Cardiac muscle cell (in vitro differentiated cells and primary cell): Measurements from ENCODE around the gene ACSL4. TPM values are rescaled to one million over a fixed set of nuclear protein-coding genes. Genes with fewer than 3 reads are reported as not detected.
"Not testable (repeated sequence)": the region's sequence is repeated elsewhere in the genome, so short reads cannot be mapped to it uniquely, and the experiment has no call there.

Experiments
- DNase-seq, 2 donors: peaks; one replicate each; pipeline versions ENCODE4 v3.0.0 to v3.0.0-alpha.2; 2010 to 2017; ENCODE audit warnings: low read depth in 1 of 2, low spot score in 1 of 2
- H3K27ac ChIP-seq: fragments of 200-600 bp; sonication (generic); 2 replicates; pipeline ENCODE4 v1.5.1; 2016
- H3K27me3 ChIP-seq: fragments of 200-600 bp; sonication (generic); 2 replicates; pipeline ENCODE4 v1.6.0; 2016; ENCODE audit warnings: control low read depth
- H3K36me3 ChIP-seq: fragments of 200-600 bp; sonication (generic); 2 replicates; pipeline ENCODE4 v1.5.1; 2016; ENCODE audit warnings: control low read depth
- H3K4me1 ChIP-seq: fragments of 200-600 bp; sonication (generic); 2 replicates; pipeline ENCODE4 v1.8.1; 2017; ENCODE audit warnings: low read depth, mild to moderate bottlenecking, mixed run types
- H3K4me3 ChIP-seq: fragments of 200-600 bp; sonication (generic); 2 replicates; pipeline ENCODE4 v1.5.1; 2016; ENCODE audit warnings: mild to moderate bottlenecking
- H3K9me3 ChIP-seq: fragments of 200-600 bp; sonication (generic); 2 replicates; pipeline ENCODE4 v1.5.1; 2017; ENCODE audit warnings: low read depth, mild to moderate bottlenecking, control low read depth
- polyA plus RNA-seq: library from polyadenylated mRNA; unstranded; fragments of >200 nt; fragmentation: Nextera tagmentation; extraction: Ambion mirVana; gene quantifications from 2 replicates; pipeline ENCODE4 v1.2.1, GENCODE V29; 2016
- total RNA-seq: library from RNA; depleted of rRNA; stranded (reverse); fragments of >200 nt; gene quantifications from 2 replicates; pipeline ENCODE4 v1.2.3, GENCODE V29; 2016
- TF ChIP-seq, protein P1 (sequence below): IDR thresholded peaks from 2 replicates; pipeline ENCODE4 v1.5.1; 2012; ENCODE audit warnings: low read depth, mild to moderate bottlenecking, low read length

The ACSL4 gene
- total and polyA plus RNA-seq, 2 experiments from 2014 or later = 25.5 to 32.7 TPM

DNA sequence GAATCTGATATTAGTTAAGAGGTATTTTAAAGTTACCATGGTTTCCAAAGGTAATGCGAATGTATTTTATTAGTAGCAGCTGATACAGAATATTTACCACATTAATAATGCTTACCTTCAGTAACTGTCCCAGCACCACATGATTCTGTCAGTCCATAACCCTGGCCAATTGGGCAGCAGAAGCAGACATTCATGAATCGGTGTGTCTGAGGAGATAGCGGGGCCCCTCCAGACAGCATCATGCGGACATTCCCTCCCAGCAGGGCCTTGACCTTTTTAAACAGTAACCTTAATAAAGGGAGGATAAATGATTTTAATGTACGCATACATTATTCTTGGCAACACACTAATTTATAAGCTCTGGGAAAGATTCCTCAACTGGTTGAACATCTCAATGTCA lies 65.1 kb downstream of the ACSL4 start:
- DNase-seq = no peak
- H3K27me3 ChIP-seq = no peaks in the 10 kb centered on the region
- no peak overlapping the region for H3K27ac ChIP-seq
- H3K4me3 ChIP-seq = no peak overlapping the region
- H3K36me3 ChIP-seq = peaks cover 32% of the 10 kb centered on the region
- no peaks in the 10 kb centered on the region for H3K4me1 ChIP-seq
- no peaks in the 10 kb centered on the region for H3K9me3 ChIP-seq
- TF ChIP-seq, protein P1, sequence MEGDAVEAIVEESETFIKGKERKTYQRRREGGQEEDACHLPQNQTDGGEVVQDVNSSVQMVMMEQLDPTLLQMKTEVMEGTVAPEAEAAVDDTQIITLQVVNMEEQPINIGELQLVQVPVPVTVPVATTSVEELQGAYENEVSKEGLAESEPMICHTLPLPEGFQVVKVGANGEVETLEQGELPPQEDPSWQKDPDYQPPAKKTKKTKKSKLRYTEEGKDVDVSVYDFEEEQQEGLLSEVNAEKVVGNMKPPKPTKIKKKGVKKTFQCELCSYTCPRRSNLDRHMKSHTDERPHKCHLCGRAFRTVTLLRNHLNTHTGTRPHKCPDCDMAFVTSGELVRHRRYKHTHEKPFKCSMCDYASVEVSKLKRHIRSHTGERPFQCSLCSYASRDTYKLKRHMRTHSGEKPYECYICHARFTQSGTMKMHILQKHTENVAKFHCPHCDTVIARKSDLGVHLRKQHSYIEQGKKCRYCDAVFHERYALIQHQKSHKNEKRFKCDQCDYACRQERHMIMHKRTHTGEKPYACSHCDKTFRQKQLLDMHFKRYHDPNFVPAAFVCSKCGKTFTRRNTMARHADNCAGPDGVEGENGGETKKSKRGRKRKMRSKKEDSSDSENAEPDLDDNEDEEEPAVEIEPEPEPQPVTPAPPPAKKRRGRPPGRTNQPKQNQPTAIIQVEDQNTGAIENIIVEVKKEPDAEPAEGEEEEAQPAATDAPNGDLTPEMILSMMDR = no peak

DNA sequence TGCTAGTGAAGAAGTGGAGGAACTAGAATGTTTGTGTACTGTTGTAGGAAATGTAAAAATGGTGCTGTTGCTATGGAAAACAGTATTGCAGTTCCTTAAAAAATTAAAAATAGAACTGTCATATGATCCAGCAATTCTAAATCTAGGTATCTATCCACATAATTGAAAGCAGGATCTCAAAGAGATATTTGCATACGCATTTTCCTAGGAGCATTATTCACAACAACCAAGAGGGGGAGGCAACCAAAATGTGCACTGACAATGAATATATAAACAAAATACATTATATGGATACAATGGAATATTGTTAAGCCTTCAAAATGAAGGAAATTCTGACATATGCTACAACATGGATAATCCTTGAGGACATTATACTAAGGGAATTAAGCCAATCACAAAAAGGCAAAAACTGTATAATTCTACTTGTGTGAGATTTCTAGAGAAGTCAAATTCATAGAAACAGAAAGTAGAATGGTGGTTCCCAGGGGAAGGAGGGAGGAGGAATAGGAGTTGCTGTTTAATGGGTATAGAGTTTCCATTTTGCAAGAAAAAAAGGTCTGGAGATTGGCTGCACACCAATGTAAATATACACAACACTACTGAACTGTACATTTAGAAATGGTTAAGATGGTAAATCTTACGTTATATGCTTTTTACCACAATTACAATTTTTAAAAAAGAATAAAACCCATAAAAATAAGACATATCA lies 72.5 kb downstream of the ACSL4 start:
- H3K4me1 ChIP-seq = no peaks in the 10 kb centered on the region
- H3K36me3 ChIP-seq = peaks cover 54% of the 10 kb centered on the region
- TF ChIP-seq, protein P1 = no peak
- no peak overlapping the region for H3K4me3 ChIP-seq
- no peaks in the 10 kb centered on the region for H3K9me3 ChIP-seq
- H3K27ac ChIP-seq = no peak overlapping the region
- DNase-seq = peak in 1 of 2 donors; percentile 3
- H3K27me3 ChIP-seq = no peaks in the 10 kb centered on the region

DNA sequence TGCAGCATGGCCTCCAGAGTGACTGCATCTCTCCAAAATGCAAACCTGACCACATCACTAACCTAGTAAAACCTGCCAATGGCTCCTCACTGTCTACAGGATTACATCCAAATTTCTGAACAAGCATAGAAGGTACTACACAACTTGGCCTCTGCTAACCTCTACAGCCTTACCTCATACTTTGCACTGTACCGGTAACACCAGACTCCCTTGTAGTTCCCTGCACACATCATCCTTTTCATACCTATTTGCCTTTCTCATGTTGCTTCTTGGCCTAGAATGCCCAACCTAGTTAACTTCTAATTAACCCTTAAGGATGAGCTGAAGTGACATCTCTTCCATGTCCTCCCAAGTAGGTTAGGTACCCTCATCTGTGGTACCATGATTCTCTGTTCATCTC lies 74.7 kb downstream of the ACSL4 start:
- Histone ChIP-seq H3K9me3 (no peaks in the 10 kb centered on the region), H3K27me3 (no peaks in the 10 kb centered on the region), H3K36me3 (peaks cover 34% of the 10 kb centered on the region), H3K4me1 (no peaks in the 10 kb centered on the region), H3K27ac (no peak overlapping the region), H3K4me3 (no peak overlapping the region)
- TF ChIP-seq, protein P1 = no peak
- no peak for DNase-seq

DNA sequence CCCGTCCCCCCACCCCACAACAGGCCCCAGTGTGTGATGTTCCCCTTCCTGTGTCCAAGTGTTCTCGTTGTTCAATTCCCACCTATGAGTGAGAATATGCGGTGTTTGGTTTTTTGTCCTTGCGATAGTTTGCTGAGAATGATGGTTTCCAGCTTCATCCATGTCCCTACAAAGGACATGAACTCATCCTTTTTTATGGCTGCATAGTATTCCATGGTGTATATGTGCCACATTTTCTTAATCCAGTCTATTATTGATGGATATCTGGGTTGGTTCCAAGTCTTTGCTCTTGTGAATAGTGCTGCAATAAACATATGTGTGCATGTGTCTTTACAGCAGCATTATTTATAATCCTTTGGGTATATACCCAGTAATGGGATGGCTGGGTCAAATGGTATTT lies 75.7 kb downstream of the ACSL4 start:
- H3K27me3 ChIP-seq, DNase-seq, H3K4me1 ChIP-seq, H3K4me3 ChIP-seq, H3K27ac ChIP-seq, H3K9me3 ChIP-seq: not testable (repeated sequence)
- peaks cover 25% of the 10 kb centered on the region for H3K36me3 ChIP-seq

DNA sequence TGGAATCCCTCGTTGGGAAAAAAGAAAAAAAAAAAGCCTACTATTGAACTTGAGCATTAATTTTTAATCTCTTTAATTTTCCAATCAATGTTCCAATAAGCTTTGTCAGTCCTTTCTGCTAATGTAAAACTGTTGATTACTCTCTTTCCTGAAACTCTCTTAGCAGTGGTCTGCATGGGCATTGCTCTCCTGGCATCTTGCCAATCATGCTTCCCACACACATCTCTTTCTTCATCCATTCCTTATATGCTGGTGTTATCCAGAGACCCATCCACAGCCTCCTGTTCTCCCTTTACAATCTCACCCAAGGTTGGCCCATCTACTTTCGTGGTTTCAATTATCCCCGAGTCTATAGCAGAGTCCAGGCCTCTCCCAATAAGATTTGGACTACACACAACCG lies 76.3 kb downstream of the ACSL4 start:
- peaks cover 25% of the 10 kb centered on the region for H3K36me3 ChIP-seq
- TF ChIP-seq, protein P1 = no peak
- no peaks in the 10 kb centered on the region for H3K9me3 ChIP-seq
- no peaks in the 10 kb centered on the region for H3K27me3 ChIP-seq
- H3K4me1 ChIP-seq = no peaks in the 10 kb centered on the region
- H3K27ac ChIP-seq = no peak overlapping the region
- H3K4me3 ChIP-seq = no peak overlapping the region
- DNase-seq = peak in 1 of 2 donors; percentile 41

DNA sequence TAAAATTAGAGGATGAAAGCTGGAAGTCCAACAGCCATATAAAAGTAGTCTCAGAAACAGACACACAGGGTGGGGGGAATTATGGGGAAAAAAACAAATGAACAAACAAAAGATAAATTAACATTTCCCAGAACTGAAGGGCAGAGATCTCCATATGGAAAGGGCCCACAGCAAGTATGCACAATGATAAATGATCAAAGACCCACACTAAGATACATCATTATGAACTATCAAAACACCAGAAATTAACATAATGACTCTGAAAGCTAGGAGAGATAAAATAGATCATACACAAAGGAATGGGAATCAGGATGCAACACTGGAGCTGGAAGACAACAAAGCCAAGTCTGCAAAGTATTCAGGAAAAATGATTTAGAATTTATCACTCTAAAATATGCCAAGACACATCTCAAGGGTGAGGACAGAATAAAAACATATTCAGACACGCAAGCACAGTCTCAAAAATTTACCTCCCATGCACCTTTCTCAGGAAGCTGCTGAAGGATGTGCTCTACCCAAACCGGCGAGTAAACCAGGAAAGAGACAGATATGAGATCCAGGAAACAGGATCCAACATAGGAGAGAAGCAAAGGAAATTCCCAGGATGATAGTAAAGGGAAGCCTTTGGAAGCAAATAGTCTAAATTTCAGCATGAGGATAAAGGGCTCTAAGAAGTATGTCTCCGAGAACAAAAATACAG lies 77.4 kb downstream of the ACSL4 start:
- DNase-seq = no peak
- TF ChIP-seq, protein P1 = no peak
- H3K4me3 ChIP-seq = no peak overlapping the region
- no peaks in the 10 kb centered on the region for H3K27me3 ChIP-seq
- no peaks in the 10 kb centered on the region for H3K4me1 ChIP-seq
- H3K9me3 ChIP-seq = no peaks in the 10 kb centered on the region
- H3K36me3 ChIP-seq = peaks cover 15% of the 10 kb centered on the region
- no peak overlapping the region for H3K27ac ChIP-seq
